Kidney epithelial cell (primary cell): Measurements from ENCODE around the gene GLIS2. TPM values are rescaled to one million over a fixed set of nuclear protein-coding genes. Genes with fewer than 3 reads are reported as not detected.

Experiments used
- DNase-seq: peaks from one replicate; pipeline ENCODE4 v3.0.0-alpha.2; 2010; ENCODE audit warnings: low read depth
- H3K27me3 ChIP-seq: 2 replicates; pipeline ENCODE4 v1.6.0; 2011; ENCODE audit warnings: low read length; ENCODE audit not compliant: control insufficient read depth, insufficient read depth
- H3K36me3 ChIP-seq: 2 replicates; pipeline ENCODE4 v1.5.1; 2011; ENCODE audit warnings: low read length; ENCODE audit not compliant: control insufficient read depth, insufficient read depth
- H3K4me3 ChIP-seq: 2 replicates; pipeline ENCODE4 v1.5.1; 2011; ENCODE audit warnings: low read depth, mild to moderate bottlenecking, control low read depth, low read length
- total RNA-seq: library from RNA; depleted of rRNA; stranded (reverse); fragments of >200 nt; gene quantifications from 2 replicates; pipeline ENCODE4 v1.2.3, GENCODE V29; 2015
- TF ChIP-seq, protein P1 (sequence below): IDR thresholded peaks from 2 replicates; pipeline ENCODE4 v1.5.1; 2011; ENCODE audit warnings: mild to moderate bottlenecking, moderate library complexity, low read length, control low read depth, inconsistent platforms; ENCODE audit not compliant: insufficient read depth, poor library complexity, severe bottlenecking

The GLIS2 gene
- total RNA-seq, 1 donor from 2014 or later, result 11.5 TPM

DNA sequence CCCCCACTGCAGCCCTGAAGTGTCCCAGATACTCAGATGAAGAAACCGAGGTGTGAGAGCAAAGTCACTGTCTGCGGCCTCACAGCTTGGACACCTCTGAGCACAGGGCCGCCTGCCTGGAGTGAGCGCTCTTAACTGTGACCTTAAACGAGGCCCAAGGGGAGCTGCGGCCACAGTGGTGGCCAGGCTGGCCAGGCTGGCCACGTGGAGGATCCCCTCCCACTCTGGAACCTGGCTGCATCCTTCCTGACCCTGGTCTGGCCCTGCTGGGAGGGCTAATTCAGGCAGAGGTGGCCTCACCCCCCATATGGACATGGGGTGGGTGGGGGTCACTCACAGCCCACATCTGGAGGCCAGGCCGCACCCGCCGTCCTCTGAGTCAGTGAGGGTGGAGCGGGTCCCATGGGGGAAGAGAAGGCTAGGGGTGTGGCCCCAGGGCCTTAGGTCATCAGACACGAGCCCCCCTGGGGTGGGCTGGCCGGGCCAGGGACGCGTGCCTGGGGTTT lies 62.3 kb downstream of the GLIS2 start:
- H3K36me3 ChIP-seq, result peaks cover 3% of the 10 kb centered on the region
- no peaks in the 10 kb centered on the region for H3K27me3 ChIP-seq
- no peak overlapping the region for H3K4me3 ChIP-seq
- DNase-seq, result no peak
- TF ChIP-seq, protein P1, sequence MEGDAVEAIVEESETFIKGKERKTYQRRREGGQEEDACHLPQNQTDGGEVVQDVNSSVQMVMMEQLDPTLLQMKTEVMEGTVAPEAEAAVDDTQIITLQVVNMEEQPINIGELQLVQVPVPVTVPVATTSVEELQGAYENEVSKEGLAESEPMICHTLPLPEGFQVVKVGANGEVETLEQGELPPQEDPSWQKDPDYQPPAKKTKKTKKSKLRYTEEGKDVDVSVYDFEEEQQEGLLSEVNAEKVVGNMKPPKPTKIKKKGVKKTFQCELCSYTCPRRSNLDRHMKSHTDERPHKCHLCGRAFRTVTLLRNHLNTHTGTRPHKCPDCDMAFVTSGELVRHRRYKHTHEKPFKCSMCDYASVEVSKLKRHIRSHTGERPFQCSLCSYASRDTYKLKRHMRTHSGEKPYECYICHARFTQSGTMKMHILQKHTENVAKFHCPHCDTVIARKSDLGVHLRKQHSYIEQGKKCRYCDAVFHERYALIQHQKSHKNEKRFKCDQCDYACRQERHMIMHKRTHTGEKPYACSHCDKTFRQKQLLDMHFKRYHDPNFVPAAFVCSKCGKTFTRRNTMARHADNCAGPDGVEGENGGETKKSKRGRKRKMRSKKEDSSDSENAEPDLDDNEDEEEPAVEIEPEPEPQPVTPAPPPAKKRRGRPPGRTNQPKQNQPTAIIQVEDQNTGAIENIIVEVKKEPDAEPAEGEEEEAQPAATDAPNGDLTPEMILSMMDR, result no peak

DNA sequence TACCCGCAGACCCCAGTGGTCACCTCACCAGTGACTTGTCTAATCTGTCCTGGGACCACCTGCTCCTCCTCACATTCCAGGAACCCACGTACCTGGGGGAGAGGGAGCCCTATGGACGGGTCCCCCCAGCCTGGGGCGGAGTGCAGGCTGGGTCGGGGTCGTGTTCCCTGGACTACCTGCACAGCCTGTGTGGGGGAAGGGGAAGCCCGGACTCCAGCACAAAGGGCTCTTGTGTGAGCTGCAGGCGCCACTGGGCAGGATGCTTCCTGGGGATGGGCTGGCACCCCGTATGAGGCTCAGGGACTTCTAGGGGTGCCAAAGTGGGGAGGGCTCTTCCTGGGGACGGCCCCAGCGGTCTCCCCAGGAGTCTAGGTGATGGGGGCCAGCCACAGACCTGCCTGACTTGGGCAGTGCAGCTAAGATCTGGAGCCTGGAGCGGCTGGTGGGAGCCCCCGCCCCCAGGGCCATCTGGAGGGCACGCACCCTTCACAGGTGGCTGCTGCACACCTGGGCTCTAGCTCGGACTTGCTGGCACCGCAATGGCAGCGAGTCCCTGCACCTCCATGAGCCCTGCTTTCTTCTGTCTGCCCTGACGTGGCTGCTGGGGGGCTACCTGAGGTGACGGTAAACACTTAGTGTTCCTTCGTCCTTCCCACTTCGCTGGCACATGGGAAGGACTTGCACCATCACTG lies 63.3 kb downstream of the GLIS2 start:
- DNase-seq, result no peak
- peaks cover 3% of the 10 kb centered on the region for H3K36me3 ChIP-seq
- TF ChIP-seq, protein P1, result no peak
- no peaks in the 10 kb centered on the region for H3K27me3 ChIP-seq
- no peak overlapping the region for H3K4me3 ChIP-seq

DNA sequence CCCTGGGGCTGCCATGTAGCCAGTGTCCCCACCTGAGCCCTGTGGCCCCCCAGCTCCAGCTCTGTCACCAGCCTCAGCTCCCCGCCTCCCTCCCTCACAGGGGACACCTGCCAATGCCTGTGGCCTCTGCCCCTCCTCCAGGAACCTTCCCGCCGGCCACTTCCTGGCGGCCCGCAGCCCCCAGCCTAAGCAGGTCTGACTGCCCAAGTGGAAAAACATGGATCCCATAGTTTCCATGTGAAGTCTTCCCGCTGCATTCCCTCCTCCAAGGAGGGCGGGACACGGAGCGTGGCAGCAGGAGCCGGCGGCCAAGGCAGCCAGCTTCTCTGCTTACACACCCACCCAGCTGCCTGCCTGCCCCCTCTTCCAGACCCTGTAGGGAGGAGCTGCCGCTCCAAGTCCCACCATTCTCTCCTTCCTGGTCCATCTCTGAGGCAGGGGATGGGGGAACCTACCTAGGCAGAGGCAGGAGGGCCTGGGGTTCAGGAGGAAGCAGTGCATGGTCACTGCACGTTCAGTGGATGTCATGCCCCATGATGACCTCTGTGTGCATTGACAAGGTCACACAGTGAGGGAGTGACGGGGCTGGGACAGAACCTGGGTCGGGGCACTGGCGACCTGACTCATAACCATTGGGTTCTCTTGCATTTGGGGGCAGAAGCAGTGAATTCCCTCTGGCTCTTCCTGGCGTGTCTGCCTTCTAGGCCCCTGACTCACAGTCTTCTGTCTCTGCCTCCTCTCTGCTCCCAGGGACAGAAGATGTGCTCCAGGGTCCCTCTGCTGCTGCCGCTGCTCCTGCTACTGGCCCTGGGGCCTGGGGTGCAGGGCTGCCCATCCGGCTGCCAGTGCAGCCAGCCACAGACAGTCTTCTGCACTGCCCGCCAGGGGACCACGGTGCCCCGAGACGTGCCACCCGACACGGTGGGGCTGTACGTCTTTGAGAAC lies 64.5 kb downstream of the GLIS2 start:
- no peak for DNase-seq
- TF ChIP-seq, protein P1, result no peak

DNA sequence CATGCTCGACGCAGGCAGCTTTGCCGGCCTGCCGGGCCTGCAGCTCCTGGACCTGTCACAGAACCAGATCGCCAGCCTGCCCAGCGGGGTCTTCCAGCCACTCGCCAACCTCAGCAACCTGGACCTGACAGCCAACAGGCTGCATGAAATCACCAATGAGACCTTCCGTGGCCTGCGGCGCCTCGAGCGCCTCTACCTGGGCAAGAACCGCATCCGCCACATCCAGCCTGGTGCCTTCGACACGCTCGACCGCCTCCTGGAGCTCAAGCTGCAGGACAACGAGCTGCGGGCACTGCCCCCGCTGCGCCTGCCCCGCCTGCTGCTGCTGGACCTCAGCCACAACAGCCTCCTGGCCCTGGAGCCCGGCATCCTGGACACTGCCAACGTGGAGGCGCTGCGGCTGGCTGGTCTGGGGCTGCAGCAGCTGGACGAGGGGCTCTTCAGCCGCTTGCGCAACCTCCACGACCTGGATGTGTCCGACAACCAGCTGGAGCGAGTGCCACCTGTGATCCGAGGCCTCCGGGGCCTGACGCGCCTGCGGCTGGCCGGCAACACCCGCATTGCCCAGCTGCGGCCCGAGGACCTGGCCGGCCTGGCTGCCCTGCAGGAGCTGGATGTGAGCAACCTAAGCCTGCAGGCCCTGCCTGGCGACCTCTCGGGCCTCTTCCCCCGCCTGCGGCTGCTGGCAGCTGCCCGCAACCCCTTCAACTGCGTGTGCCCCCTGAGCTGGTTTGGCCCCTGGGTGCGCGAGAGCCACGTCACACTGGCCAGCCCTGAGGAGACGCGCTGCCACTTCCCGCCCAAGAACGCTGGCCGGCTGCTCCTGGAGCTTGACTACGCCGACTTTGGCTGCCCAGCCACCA lies 65.4 kb downstream of the GLIS2 start:
- TF ChIP-seq, protein P1, result no peak
- Histone ChIP-seq H3K36me3 (peaks cover 3% of the 10 kb centered on the region), H3K4me3 (no peak overlapping the region), H3K27me3 (no peaks in the 10 kb centered on the region)
- no peak for DNase-seq

More for the DNA sequence above, 64.5 kb downstream of the GLIS2 start:
- H3K4me3 ChIP-seq, result no peak overlapping the region
- H3K36me3 ChIP-seq, result peaks cover 3% of the 10 kb centered on the region
- no peaks in the 10 kb centered on the region for H3K27me3 ChIP-seq

DNA sequence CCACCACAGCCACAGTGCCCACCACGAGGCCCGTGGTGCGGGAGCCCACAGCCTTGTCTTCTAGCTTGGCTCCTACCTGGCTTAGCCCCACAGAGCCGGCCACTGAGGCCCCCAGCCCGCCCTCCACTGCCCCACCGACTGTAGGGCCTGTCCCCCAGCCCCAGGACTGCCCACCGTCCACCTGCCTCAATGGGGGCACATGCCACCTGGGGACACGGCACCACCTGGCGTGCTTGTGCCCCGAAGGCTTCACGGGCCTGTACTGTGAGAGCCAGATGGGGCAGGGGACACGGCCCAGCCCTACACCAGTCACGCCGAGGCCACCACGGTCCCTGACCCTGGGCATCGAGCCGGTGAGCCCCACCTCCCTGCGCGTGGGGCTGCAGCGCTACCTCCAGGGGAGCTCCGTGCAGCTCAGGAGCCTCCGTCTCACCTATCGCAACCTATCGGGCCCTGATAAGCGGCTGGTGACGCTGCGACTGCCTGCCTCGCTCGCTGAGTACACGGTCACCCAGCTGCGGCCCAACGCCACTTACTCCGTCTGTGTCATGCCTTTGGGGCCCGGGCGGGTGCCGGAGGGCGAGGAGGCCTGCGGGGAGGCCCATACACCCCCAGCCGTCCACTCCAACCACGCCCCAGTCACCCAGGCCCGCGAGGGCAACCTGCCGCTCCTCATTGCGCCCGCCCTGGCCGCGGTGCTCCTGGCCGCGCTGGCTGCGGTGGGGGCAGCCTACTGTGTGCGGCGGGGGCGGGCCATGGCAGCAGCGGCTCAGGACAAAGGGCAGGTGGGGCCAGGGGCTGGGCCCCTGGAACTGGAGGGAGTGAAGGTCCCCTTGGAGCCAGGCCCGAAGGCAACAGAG lies 66.3 kb downstream of the GLIS2 start:
- DNase-seq, result no peak

More for the DNA sequence above, 66.3 kb downstream of the GLIS2 start:
- no peaks in the 10 kb centered on the region for H3K27me3 ChIP-seq
- peaks cover 3% of the 10 kb centered on the region for H3K36me3 ChIP-seq
- no peak overlapping the region for H3K4me3 ChIP-seq
- TF ChIP-seq, protein P1, result no peak
